HL-60 (cell line): ENCODE data around the gene DNAAF1.

Source experiments
- CTCF ChIP-seq: IDR thresholded peaks from one replicate; pipeline ENCODE4 v1.5.1; 2011; ENCODE audit warnings: low read length, control low read depth, inconsistent platforms; ENCODE audit not compliant: insufficient read depth
- GABPA ChIP-seq: IDR thresholded peaks from 2 replicates; pipeline ENCODE4 v1.6.1; 2012; ENCODE audit warnings: low read depth
- POLR2AphosphoS5 ChIP-seq: IDR thresholded peaks from 2 replicates; pipeline ENCODE4 v1.6.1; 2012; ENCODE audit warnings: low read depth
- REST ChIP-seq: IDR thresholded peaks from 2 replicates; pipeline ENCODE4 v1.6.1; 2012; ENCODE audit warnings: low read depth; ENCODE audit not compliant: insufficient replicate concordance
- SPI1 ChIP-seq: IDR thresholded peaks from 2 replicates; pipeline ENCODE4 v1.6.1; 2012; ENCODE audit warnings: low read depth, mild to moderate bottlenecking, borderline replicate concordance

GRCh38 chr16:84144209-84144858, 774 bp upstream of the DNAAF1 start:
- TF ChIP-seq CTCF (no peak), POLR2AphosphoS5 (no peak), REST (no peak), SPI1 (no peak), GABPA (no peak)
